Tibial nerve (tissue), 4 donors: ENCODE results near the gene CKMT2. TPM values are rescaled to one million over a fixed set of nuclear protein-coding genes. Genes with fewer than 3 reads are reported as not detected.

ENCODE experiments used
- DNase-seq, 2 donors: peaks; one replicate each; pipeline ENCODE4 v3.0.0-alpha.2; 2019; ENCODE audit warnings: low spot score in 2 of 2
- H3K27ac ChIP-seq, 4 donors: fragments of 200-600 bp; sonication (generic) in 3 of 4; one replicate each; pipeline ENCODE4 v1.5.1; 2017 to 2019; ENCODE audit warnings: mild to moderate bottlenecking in 1 of 4
- H3K27me3 ChIP-seq, 2 donors: fragments of 200-600 bp; sonication (generic) in 1 of 2; one replicate each; pipeline versions ENCODE4 v1.5.1 to v1.6.0; 2017 to 2019
- H3K36me3 ChIP-seq, 3 donors: fragments of 200-600 bp; sonication (generic); one replicate each; pipeline ENCODE4 v1.5.1; 2018 to 2019
- H3K4me1 ChIP-seq, 4 donors: fragments of 200-600 bp; sonication (generic) in 3 of 4; one replicate each; pipeline ENCODE4 v1.5.1; 2017 to 2019
- H3K4me3 ChIP-seq, 4 donors: fragments of 200-600 bp; sonication (generic) in 3 of 4; one replicate each; pipeline ENCODE4 v1.5.1; 2017 to 2019; ENCODE audit warnings: mild to moderate bottlenecking in 1 of 4, moderate library complexity in 1 of 4
- H3K9me3 ChIP-seq, 4 donors: fragments of 200-600 bp; sonication (generic) in 3 of 4; one replicate each; pipeline ENCODE4 v1.5.1; 2017 to 2019
- CTCF ChIP-seq, 5 experiments: fragments of 200-600 bp in 3 of 5; fragments of 450-650 bp in 2 of 5; sonication (generic) in 3 of 5; IDR thresholded peaks; one replicate each; pipeline ENCODE4 v1.5.1; 2016 to 2019; ENCODE audit warnings: antibody characterized with exemption in 5 of 5, mild to moderate bottlenecking in 3 of 5, moderate library complexity in 2 of 5
- EP300 ChIP-seq, 2 donors: sonication (generic); formaldehyde crosslinking; IDR thresholded peaks; one replicate each; pipeline ENCODE4 v1.6.1; 2017; ENCODE audit warnings: antibody characterized with exemption in 2 of 2, mild to moderate bottlenecking in 1 of 2
- POLR2A ChIP-seq, 2 donors: fragments of 450-650 bp; IDR thresholded peaks; one replicate each; pipeline ENCODE4 v1.6.1; 2017; ENCODE audit warnings: antibody characterized with exemption in 2 of 2, mild to moderate bottlenecking in 2 of 2, moderate library complexity in 2 of 2
- WGBS, 2 donors: methylation state at CpG; one replicate each; pipeline ENCODE4 v1.1.5; 2018; 5-methylcytosine and 5-hydroxymethylcytosine counted together
- total RNA-seq, 4 donors: library from RNA; depleted of rRNA; stranded (reverse); fragments of >200 nt; gene quantifications; one replicate each; pipeline ENCODE4 v1.1.0, GENCODE V29; 2016

The CKMT2 gene
- total RNA-seq, 4 donors from 2014 or later: 1.8 to 23.7 (median 4.0) TPM

DNA sequence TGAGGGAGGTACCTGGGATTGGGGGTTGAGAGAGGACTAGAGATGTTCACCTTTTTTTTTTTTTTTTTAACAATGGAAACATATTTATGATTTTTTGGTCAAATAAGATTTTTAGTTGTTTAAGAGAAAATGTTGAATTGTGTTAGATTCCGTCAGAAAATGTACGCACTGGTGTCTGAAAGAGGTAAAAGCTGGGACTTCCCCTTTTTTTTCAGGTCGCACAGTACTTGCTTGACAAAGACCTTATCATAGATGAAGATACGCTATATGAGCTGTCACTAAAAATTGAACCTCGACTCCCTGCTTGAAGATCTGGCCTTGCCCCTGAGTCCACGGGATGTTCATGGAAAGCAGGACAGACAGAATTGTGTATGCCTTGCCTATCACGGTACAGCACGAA, 7.7 kb upstream of the CKMT2 start:
- TF ChIP-seq POLR2A (IDR thresholded peaks at IDR 0.05) (no peak), CTCF (IDR thresholded peaks at IDR 0.05) (no peak), EP300 (IDR thresholded peaks at IDR 0.05) (no peak)
- H3K27me3 ChIP-seq: no peaks in the 10 kb centered on the region
- H3K36me3 ChIP-seq: peaks cover 0 to 8% (median 0%) of the 10 kb centered on the region in 3 donors
- H3K4me3 ChIP-seq: no peak overlapping the region
- no peaks in the 10 kb centered on the region for H3K9me3 ChIP-seq
- 93 to 94% methylated on average over 8 of the region's 8 CpGs for WGBS, 2 donors
- H3K27ac ChIP-seq: no peak overlapping the region
- DNase-seq: no peak
- H3K4me1 ChIP-seq: no peaks in the 10 kb centered on the region

GRCh38 chr5:81226286-81226685, 6.8 kb upstream of the CKMT2 start:
- peaks cover 0 to 8% (median 0%) of the 10 kb centered on the region in 3 donors for H3K36me3 ChIP-seq
- H3K4me1 ChIP-seq: no peaks in the 10 kb centered on the region
- WGBS, 2 donors: 74% methylated on average over 2 of the region's 2 CpGs
- DNase-seq: no peak
- no peak overlapping the region for H3K27ac ChIP-seq
- no peak for TF ChIP-seq POLR2A (IDR thresholded peaks at IDR 0.05)
- no peak for TF ChIP-seq CTCF (IDR thresholded peaks at IDR 0.05)
- TF ChIP-seq EP300 (IDR thresholded peaks at IDR 0.05): no peak
- H3K9me3 ChIP-seq: no peaks in the 10 kb centered on the region
- H3K27me3 ChIP-seq: no peaks in the 10 kb centered on the region
- no peak overlapping the region for H3K4me3 ChIP-seq

DNA sequence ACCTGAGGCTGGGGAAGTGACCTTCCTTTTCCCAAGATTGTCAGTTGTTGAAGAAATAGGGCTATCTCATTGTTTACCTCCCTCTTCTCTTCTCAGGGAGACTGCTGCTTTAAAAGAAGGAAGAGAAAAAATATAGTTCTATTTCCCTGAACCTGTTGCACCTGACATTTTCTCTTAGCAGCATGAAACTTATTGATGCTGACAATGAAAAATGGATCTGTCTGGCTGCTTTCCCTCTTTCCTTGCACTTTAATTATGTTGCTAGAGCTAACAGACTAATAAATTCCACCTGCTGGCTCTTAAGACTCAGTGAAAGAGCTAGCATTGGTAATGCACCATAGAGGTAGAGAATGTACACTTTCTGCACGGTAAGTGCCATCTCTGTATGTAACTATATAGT, 6.2 kb upstream of the CKMT2 start:
- no peak for DNase-seq
- Histone ChIP-seq H3K4me3 (no peak overlapping the region), H3K36me3 (peaks cover 0 to 5% (median 0%) of the 10 kb centered on the region in 3 donors), H3K27ac (no peak overlapping the region), H3K4me1 (no peaks in the 10 kb centered on the region), H3K9me3 (no peaks in the 10 kb centered on the region), H3K27me3 (no peaks in the 10 kb centered on the region)
- 73% methylated on average over 1 of the region's 1 CpG for WGBS, 2 donors
- TF ChIP-seq CTCF (IDR thresholded peaks at IDR 0.05) (no peak), EP300 (IDR thresholded peaks at IDR 0.05) (no peak)

- no peak for TF ChIP-seq CTCF (IDR thresholded peaks at IDR 0.05)
- no peak for TF ChIP-seq POLR2A (IDR thresholded peaks at IDR 0.05)
- TF ChIP-seq EP300 (IDR thresholded peaks at IDR 0.05): no peak
- Histone ChIP-seq H3K4me1 (peaks cover 0 to 9% (median 2%) of the 10 kb centered on the region in 4 donors), H3K27me3 (no peaks in the 10 kb centered on the region), H3K27ac (no peak overlapping the region), H3K36me3 (peaks cover 0 to 5% (median 0%) of the 10 kb centered on the region in 3 donors), H3K9me3 (no peaks in the 10 kb centered on the region), H3K4me3 (no peak overlapping the region)
- no peak for DNase-seq
- 63 to 66% methylated on average over 4 of the region's 4 CpGs for WGBS, 2 donors
These were observed 5.0 kb upstream of the CKMT2 start for GRCh38 chr5:81228084-81228483.

DNA sequence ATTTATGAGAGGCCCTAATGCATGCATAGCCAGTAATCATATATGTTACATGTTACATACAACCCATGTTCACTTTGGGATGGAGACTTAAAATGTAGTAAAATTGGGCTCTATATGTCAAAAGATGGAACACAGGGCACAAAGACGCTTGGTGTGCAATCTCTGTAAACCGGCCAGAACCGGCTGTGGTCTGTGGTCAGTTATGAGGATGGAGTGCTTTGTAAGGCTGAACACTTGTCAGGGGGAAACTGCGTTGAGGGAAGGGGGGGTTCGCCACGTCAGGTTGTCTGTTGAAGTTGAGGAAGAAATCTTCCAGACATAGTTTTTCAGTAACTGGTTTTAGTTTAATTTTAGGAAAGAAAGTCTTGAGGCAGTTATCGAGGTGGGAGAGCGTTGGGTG, 2.7 kb upstream of the CKMT2 start:
- 78 to 83% methylated on average over 8 of the region's 8 CpGs for WGBS, 2 donors
- DNase-seq: no peak
- Histone ChIP-seq H3K36me3 (peaks cover 0 to 5% (median 0%) of the 10 kb centered on the region in 3 donors), H3K27ac (no peak overlapping the region), H3K9me3 (no peaks in the 10 kb centered on the region), H3K27me3 (no peaks in the 10 kb centered on the region), H3K4me3 (no peak overlapping the region), H3K4me1 (peaks cover 0 to 30% (median 2%) of the 10 kb centered on the region in 4 donors)
- TF ChIP-seq CTCF (IDR thresholded peaks at IDR 0.05) (no peak), POLR2A (IDR thresholded peaks at IDR 0.05) (no peak), EP300 (IDR thresholded peaks at IDR 0.05) (no peak)
